WTC11 (cell line): ENCODE results near the gene NRXN2. TPM values are rescaled to one million over a fixed set of nuclear protein-coding genes. Genes with fewer than 3 reads are reported as not detected.

Experiments
- ATAC-seq: fragments of 200-7000 bp; cut with Tn5 transposase; 2 replicates; pipeline ENCODE4 v1.10.0; 2021; ENCODE audit warnings: mild to moderate bottlenecking, moderate library complexity
- CTCF ChIA-PET: fragments of 300-600 bp; sonication (Branson Sonifier 250); formaldehyde crosslinking; loops from one replicate; lab custom pipeline; 2021; ENCODE audit warnings: antibody characterized with exemption; lab: Charles Lee
- POLR2A ChIA-PET: fragments of 350-600 bp; sonication (Branson Sonifier 250); formaldehyde crosslinking; loops from one replicate; lab custom pipeline; 2021; ENCODE audit warnings: antibody characterized with exemption; lab: Charles Lee
- DNase-seq: peaks from one replicate; pipeline ENCODE4 v3.0.0; 2021; ENCODE audit warnings: low spot score
- H3K27ac Mint-ChIP-seq: 2 replicates; pipeline ENCODE4 v1.8.0; 2021; ENCODE audit warnings: mixed read lengths
- H3K27me3 Mint-ChIP-seq: 2 replicates; pipeline ENCODE4 v1.8.0; 2021; ENCODE audit warnings: low read depth, mild to moderate bottlenecking, moderate library complexity, mixed read lengths
- H3K36me3 Mint-ChIP-seq: 2 replicates; pipeline ENCODE4 v1.8.0; 2021; ENCODE audit warnings: mixed read lengths
- H3K4me1 Mint-ChIP-seq: 2 replicates; pipeline ENCODE4 v1.8.0; 2022; ENCODE audit warnings: mixed read lengths
- H3K4me3 Mint-ChIP-seq: 2 replicates; pipeline ENCODE4 v1.8.0; 2021; ENCODE audit warnings: mild to moderate bottlenecking, moderate library complexity, mixed read lengths
- H3K9me3 Mint-ChIP-seq: 2 replicates; pipeline ENCODE4 v1.8.0; 2021; ENCODE audit warnings: mixed read lengths
- CREM ChIP-seq: sonication (generic); formaldehyde crosslinking; IDR thresholded peaks from 2 replicates; pipeline ENCODE4 v1.8.1; 2022; ENCODE audit warnings: mild to moderate bottlenecking, missing genetic modification reagents, moderate library complexity
- EMX1 ChIP-seq: fragments of 250-450 bp; sonication (Bioruptor Pico); IDR thresholded peaks from 2 replicates; pipeline ENCODE4 v1.8.0; 2021; ENCODE audit warnings: mild to moderate bottlenecking
- FOXP1 ChIP-seq: sonication (generic); formaldehyde crosslinking; IDR thresholded peaks from 2 replicates; pipeline ENCODE4 v1.8.0; 2022; ENCODE audit warnings: missing genetic modification reagents, mild to moderate bottlenecking, moderate library complexity, borderline replicate concordance
- HMGA2 ChIP-seq: fragments of 250-450 bp; sonication (Bioruptor Pico); IDR thresholded peaks from 2 replicates; pipeline ENCODE4 v1.4.0; 2021; ENCODE audit warnings: mild to moderate bottlenecking, moderate library complexity
- JAZF1 ChIP-seq: fragments of 250-450 bp; sonication (Bioruptor Pico); IDR thresholded peaks from 2 replicates; pipeline ENCODE4 v1.9.0; 2021; ENCODE audit warnings: moderate library complexity, mild to moderate bottlenecking, inconsistent platforms
- PRRX2 ChIP-seq: fragments of 250-450 bp; sonication (Bioruptor Pico); IDR thresholded peaks from 2 replicates; pipeline ENCODE4 v1.8.0; 2021; ENCODE audit warnings: mild to moderate bottlenecking
- ZNF232 ChIP-seq: sonication (generic); formaldehyde crosslinking; IDR thresholded peaks from 2 replicates; pipeline ENCODE4 v1.8.0; 2022; ENCODE audit warnings: mild to moderate bottlenecking, missing genetic modification reagents
- ZNF317 ChIP-seq: sonication (generic); formaldehyde crosslinking; IDR thresholded peaks from 2 replicates; pipeline ENCODE4 v1.8.1; 2023; ENCODE audit warnings: low read depth, mild to moderate bottlenecking, moderate library complexity, missing genetic modification reagents, borderline replicate concordance
- ZNF423 ChIP-seq: fragments of 250-450 bp; sonication (Bioruptor Pico); IDR thresholded peaks from 2 replicates; pipeline ENCODE4 v2.1.2; 2022; ENCODE audit warnings: mild to moderate bottlenecking, moderate library complexity
- total RNA-seq: library from RNA; stranded (reverse); gene quantifications from 3 replicates; pipeline ENCODE4 v1.2.3, GENCODE V29; 2021
- TF ChIP-seq, protein P1 (sequence below): sonication (generic); formaldehyde crosslinking; IDR thresholded peaks from 2 replicates; pipeline ENCODE4 v1.8.0; 2022; ENCODE audit warnings: mild to moderate bottlenecking, missing genetic modification reagents
- TF ChIP-seq, protein P2 (sequence below): sonication (generic); formaldehyde crosslinking; IDR thresholded peaks from 2 replicates; pipeline ENCODE4 v1.8.1; 2023; ENCODE audit warnings: mild to moderate bottlenecking, moderate library complexity, missing genetic modification reagents
- TF ChIP-seq, protein P3 (sequence below): fragments of 250-450 bp; sonication (Bioruptor Pico); IDR thresholded peaks from 2 replicates; pipeline ENCODE4 v1.9.0; 2021; ENCODE audit warnings: mild to moderate bottlenecking, borderline replicate concordance
- TF ChIP-seq, protein P4 (sequence below): sonication (generic); formaldehyde crosslinking; IDR thresholded peaks from 2 replicates; pipeline ENCODE4 v1.8.0; 2022; ENCODE audit warnings: mild to moderate bottlenecking, missing genetic modification reagents
- TF ChIP-seq, protein P5 (sequence below): fragments of 200-600 bp; IDR thresholded peaks from 2 replicates; pipeline ENCODE4 v1.8.0; 2022; ENCODE audit warnings: antibody characterized with exemption

NRXN2 gene
- total RNA-seq, 1 experiment from 2014 or later, result 8.6 TPM

DNA sequence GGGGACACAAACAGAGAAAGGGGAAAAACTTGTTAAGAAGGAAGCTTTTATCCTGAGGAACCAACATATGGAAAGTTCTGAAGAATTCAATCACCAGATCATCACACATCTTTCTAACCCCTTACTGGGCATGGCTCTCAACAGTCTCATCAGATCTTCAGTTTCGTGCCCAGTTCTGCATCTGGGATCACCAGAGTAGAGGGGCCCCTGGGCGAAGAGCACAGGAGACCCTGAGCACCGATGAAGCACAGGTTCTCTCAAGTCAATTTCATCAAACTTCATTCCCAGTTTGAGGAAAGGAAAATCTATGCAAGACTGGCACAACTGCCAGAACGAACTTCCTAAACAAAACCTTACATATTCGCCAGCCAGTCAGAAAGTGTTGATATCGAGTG is 45.3 kb upstream of the NRXN2 start:
- Mint-ChIP-seq H3K4me3 (no peak overlapping the region), H3K4me1 (peaks cover 43% of the 10 kb centered on the region)
- POLR2A ChIA-PET, result interaction anchor here (0.6 kb wide), 1 partner anchor 375 kb away, joined by 3 read pairs; no protein-coding TSS in a partner anchor
- DNase-seq, result no peak
- TF ChIP-seq ZNF423 (CRISPR knock-in tag) (no peak), FOXP1 (CRISPR knock-in tag) (no peak), ZNF317 (CRISPR knock-in tag) (no peak), EMX1 (CRISPR knock-in tag) (no peak), HMGA2 (CRISPR knock-in tag) (no peak), JAZF1 (CRISPR knock-in tag) (no peak), ZNF232 (CRISPR knock-in tag) (no peak)
- TF ChIP-seq, protein P1, sequence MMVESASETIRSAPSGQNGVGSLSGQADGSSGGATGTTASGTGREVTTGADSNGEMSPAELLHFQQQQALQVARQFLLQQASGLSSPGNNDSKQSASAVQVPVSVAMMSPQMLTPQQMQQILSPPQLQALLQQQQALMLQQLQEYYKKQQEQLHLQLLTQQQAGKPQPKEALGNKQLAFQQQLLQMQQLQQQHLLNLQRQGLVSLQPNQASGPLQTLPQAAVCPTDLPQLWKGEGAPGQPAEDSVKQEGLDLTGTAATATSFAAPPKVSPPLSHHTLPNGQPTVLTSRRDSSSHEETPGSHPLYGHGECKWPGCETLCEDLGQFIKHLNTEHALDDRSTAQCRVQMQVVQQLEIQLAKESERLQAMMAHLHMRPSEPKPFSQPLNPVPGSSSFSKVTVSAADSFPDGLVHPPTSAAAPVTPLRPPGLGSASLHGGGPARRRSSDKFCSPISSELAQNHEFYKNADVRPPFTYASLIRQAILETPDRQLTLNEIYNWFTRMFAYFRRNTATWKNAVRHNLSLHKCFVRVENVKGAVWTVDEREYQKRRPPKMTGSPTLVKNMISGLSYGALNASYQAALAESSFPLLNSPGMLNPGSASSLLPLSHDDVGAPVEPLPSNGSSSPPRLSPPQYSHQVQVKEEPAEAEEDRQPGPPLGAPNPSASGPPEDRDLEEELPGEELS (CRISPR knock-in tag), result no peak
- TF ChIP-seq, protein P2, sequence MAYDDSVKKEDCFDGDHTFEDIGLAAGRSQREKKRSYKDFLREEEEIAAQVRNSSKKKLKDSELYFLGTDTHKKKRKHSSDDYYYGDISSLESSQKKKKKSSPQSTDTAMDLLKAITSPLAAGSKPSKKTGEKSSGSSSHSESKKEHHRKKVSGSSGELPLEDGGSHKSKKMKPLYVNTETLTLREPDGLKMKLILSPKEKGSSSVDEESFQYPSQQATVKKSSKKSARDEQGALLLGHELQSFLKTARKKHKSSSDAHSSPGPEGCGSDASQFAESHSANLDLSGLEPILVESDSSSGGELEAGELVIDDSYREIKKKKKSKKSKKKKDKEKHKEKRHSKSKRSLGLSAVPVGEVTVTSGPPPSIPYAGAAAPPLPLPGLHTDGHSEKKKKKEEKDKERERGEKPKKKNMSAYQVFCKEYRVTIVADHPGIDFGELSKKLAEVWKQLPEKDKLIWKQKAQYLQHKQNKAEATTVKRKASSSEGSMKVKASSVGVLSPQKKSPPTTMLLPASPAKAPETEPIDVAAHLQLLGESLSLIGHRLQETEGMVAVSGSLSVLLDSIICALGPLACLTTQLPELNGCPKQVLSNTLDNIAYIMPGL (CRISPR knock-in tag), result no peak
- TF ChIP-seq, protein P3, sequence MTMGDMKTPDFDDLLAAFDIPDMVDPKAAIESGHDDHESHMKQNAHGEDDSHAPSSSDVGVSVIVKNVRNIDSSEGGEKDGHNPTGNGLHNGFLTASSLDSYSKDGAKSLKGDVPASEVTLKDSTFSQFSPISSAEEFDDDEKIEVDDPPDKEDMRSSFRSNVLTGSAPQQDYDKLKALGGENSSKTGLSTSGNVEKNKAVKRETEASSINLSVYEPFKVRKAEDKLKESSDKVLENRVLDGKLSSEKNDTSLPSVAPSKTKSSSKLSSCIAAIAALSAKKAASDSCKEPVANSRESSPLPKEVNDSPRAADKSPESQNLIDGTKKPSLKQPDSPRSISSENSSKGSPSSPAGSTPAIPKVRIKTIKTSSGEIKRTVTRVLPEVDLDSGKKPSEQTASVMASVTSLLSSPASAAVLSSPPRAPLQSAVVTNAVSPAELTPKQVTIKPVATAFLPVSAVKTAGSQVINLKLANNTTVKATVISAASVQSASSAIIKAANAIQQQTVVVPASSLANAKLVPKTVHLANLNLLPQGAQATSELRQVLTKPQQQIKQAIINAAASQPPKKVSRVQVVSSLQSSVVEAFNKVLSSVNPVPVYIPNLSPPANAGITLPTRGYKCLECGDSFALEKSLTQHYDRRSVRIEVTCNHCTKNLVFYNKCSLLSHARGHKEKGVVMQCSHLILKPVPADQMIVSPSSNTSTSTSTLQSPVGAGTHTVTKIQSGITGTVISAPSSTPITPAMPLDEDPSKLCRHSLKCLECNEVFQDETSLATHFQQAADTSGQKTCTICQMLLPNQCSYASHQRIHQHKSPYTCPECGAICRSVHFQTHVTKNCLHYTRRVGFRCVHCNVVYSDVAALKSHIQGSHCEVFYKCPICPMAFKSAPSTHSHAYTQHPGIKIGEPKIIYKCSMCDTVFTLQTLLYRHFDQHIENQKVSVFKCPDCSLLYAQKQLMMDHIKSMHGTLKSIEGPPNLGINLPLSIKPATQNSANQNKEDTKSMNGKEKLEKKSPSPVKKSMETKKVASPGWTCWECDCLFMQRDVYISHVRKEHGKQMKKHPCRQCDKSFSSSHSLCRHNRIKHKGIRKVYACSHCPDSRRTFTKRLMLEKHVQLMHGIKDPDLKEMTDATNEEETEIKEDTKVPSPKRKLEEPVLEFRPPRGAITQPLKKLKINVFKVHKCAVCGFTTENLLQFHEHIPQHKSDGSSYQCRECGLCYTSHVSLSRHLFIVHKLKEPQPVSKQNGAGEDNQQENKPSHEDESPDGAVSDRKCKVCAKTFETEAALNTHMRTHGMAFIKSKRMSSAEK (CRISPR knock-in tag), result no peak
- TF ChIP-seq, all 79 proteins: peak for 0
- Mint-ChIP-seq H3K36me3 (peaks cover 84% of the 10 kb centered on the region), H3K9me3 (no peaks in the 10 kb centered on the region), H3K27me3 (no peaks in the 10 kb centered on the region), H3K27ac (peak overlapping the region; percentile 86)
- ATAC-seq, result no peak
- CTCF ChIA-PET, result interaction anchor here (0.6 to 1.2 kb wide), 7 partner anchors 8 to 183 kb away, joined by 3 to 5 read pairs (median 3); partner anchors contain the start of genes PYGM, RASGRP2 and SF1

DNA sequence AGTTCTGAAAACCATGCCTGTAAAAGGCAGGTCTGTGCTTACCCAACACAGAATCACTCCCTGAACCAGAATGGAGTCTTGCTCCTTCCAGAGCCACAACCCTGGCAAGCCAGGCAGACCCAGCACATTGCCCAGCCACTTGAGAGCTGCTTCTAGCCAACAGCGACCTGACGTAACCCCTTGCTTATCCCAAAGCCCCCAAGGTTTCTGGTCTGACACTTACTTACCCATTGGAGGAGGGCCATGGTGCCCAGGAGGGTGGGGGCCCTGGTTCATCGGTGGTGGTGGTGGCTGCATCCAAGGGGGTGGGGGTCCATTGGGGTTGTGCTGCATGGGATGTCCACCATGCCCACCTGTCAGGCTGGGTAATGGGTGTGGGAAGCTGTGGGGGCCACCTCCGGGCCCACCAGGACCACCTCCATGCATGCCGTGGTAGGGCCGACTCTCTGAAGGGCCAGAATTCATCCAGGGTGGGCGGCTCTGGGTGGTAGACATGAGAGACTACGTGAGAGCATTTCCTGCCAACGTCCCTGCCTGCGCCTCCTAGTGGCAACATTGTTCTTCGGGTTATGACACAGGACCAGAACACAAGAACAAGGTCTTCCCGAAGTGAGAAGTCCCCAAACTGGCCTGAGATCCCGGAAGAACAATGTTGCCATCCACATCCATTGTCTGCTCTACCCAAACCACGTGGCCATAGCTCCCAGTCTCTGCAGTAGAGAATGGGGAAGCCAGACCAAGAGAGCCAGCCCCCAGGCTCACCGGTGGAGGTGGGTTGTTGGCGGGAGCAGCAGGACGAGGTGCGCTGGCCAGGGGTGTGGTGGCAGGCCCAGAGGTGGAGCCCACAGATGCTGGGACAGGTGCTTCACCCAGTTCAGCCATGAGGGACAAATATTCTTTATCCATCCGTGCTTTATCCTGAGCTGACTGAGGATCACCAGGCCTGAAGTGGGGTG is 44.6 kb upstream of the NRXN2 start:
- Mint-ChIP-seq H3K27me3 (no peaks in the 10 kb centered on the region), H3K36me3 (peaks cover 78% of the 10 kb centered on the region), H3K4me1 (peaks cover 50% of the 10 kb centered on the region), H3K4me3 (no peak overlapping the region), H3K27ac (peak overlapping the region; percentile 86), H3K9me3 (no peaks in the 10 kb centered on the region)
- CTCF ChIA-PET, result interaction anchor here (0.6 to 1.2 kb wide), 8 partner anchors 8 to 184 kb away, joined by 3 to 5 read pairs (median 3); partner anchors contain the start of genes PYGM, RASGRP2 and SF1
- POLR2A ChIA-PET, result interaction anchor here (0.6 kb wide), 1 partner anchor 375 kb away, joined by 3 read pairs; no protein-coding TSS in a partner anchor
- ATAC-seq (peak; percentile 38), DNase-seq (peak; percentile 88)
- TF ChIP-seq FOXP1 (CRISPR knock-in tag) (no peak), PRRX2 (CRISPR knock-in tag) (0 out of 2 replicates have a peak, but pooled peaks have one; percentile 60), CREM (CRISPR knock-in tag) (no peak)
- TF ChIP-seq, protein P4, sequence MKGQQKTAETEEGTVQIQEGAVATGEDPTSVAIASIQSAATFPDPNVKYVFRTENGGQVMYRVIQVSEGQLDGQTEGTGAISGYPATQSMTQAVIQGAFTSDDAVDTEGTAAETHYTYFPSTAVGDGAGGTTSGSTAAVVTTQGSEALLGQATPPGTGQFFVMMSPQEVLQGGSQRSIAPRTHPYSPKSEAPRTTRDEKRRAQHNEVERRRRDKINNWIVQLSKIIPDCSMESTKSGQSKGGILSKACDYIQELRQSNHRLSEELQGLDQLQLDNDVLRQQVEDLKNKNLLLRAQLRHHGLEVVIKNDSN (CRISPR knock-in tag), result peak; percentile 68; the same call in 1 of the 2 replicates
- TF ChIP-seq, protein P5, sequence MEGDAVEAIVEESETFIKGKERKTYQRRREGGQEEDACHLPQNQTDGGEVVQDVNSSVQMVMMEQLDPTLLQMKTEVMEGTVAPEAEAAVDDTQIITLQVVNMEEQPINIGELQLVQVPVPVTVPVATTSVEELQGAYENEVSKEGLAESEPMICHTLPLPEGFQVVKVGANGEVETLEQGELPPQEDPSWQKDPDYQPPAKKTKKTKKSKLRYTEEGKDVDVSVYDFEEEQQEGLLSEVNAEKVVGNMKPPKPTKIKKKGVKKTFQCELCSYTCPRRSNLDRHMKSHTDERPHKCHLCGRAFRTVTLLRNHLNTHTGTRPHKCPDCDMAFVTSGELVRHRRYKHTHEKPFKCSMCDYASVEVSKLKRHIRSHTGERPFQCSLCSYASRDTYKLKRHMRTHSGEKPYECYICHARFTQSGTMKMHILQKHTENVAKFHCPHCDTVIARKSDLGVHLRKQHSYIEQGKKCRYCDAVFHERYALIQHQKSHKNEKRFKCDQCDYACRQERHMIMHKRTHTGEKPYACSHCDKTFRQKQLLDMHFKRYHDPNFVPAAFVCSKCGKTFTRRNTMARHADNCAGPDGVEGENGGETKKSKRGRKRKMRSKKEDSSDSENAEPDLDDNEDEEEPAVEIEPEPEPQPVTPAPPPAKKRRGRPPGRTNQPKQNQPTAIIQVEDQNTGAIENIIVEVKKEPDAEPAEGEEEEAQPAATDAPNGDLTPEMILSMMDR, result peak; percentile 89
